ENCODE measurements around the gene PES1. TPM values are rescaled to one million over a fixed set of nuclear protein-coding genes. Genes with fewer than 3 reads are reported as not detected.

The PES1 gene
- total and polyA plus RNA-seq, 2 of the 13 experiments (the other 11 are each of a cell fraction or from before 2014, with no cell fraction given): 65.1 to 94.7 TPM

- DNase-seq (ENCODE audit: low spot score): no peak
- intact Hi-C loops (cut with micrococcal nuclease; ENCODE audit: unreplicated experiment): no loop called here
- in situ Hi-C loops (cut with HindIII; ENCODE audit: extremely low pct_ligation_motif_present, low pct_unique_long_range_greater_than_20kb): no loop called here
- Histone ChIP-seq H2AFZ (ENCODE audit: low read length) (no peak overlapping the region), H3K27ac (ENCODE audit: extremely low read length, insufficient read depth, low read length) (no peak overlapping the region), H3K4me2 (ENCODE audit: low read depth, low read length) (no peak overlapping the region), H3K36me3 (replicated peaks in 1 of 2; ENCODE audit: control insufficient read depth in 1 of 2, insufficient read depth in 2 of 2, low read length in 2 of 2) (no peaks in the 10 kb centered on the region), H3K79me2 (ENCODE audit: insufficient read depth, low read length) (no peaks in the 10 kb centered on the region), H3K9ac (ENCODE audit: insufficient read depth, low read depth, low read length) (no peak overlapping the region), H3K27me3 (ENCODE audit: control insufficient read depth in 1 of 2, insufficient read depth in 2 of 2, low read length in 2 of 2) (no peaks in the 10 kb centered on the region), H3K4me1 (ENCODE audit: insufficient read depth, low read length) (peaks cover 62% of the 10 kb centered on the region), H4K20me1 (ENCODE audit: insufficient read depth, low read length) (no peaks in the 10 kb centered on the region), H3K9me3 (ENCODE audit: low read length) (no peaks in the 10 kb centered on the region), H3K4me3 (replicated peaks in 1 of 3; ENCODE audit: insufficient read depth in 1 of 3, low read depth in 2 of 3, low read length in 3 of 3) (no peak overlapping the region)
- WGBS (ENCODE audit: low lambda C conversion rate): 93% methylated on average over 10 of the region's 10 CpGs
- TF ChIP-seq CCAR2 (optimal IDR thresholded peaks at IDR 0.05; ENCODE audit: low read depth, low read length) (no peak), NR2F2 (IDR thresholded peaks at IDR 0.05; ENCODE audit: borderline replicate concordance, low read depth) (no peak)
- ChIA-PET POLR2A (no interaction called here), CTCF (ENCODE audit: low intra/inter-chr PET ratio, low total read pairs) (no interaction called here)
- no peak for FAIRE-seq
- BruUV-seq (replicated peaks): no TSS peak
- ATAC-seq: no peak
Observed at GRCh38 chr22:30569674-30570202, 22.0 kb downstream of the PES1 start.

- ATAC-seq: no peak
- H3K27ac ChIP-seq (ENCODE audit: extremely low read length, insufficient read depth, low read length): no peak overlapping the region
- DNase-seq (ENCODE audit: low spot score): no peak
- ChIA-PET CTCF (ENCODE audit: low intra/inter-chr PET ratio, low total read pairs) (no interaction called here), POLR2A (interaction anchor here (0.7 kb wide), 1 partner anchor 12 kb away, joined by 5 read pairs; no protein-coding TSS in a partner anchor)
- no peak overlapping the region for H3K4me2 ChIP-seq (ENCODE audit: low read depth, low read length)
- H2AFZ ChIP-seq (ENCODE audit: low read length): no peak overlapping the region
- H3K4me3 ChIP-seq (replicated peaks in 1 of 3; ENCODE audit: insufficient read depth in 1 of 3, low read depth in 2 of 3, low read length in 3 of 3): no peak overlapping the region
- H3K9me3 ChIP-seq (ENCODE audit: low read length): no peaks in the 10 kb centered on the region
- TF ChIP-seq MIER2 (CRISPR knock-in tag; IDR thresholded peaks at IDR 0.05): no peak
- TF ChIP-seq CENPBD1 (CRISPR knock-in tag; IDR thresholded peaks at IDR 0.05; ENCODE audit: borderline replicate concordance, low read depth): no peak
- TF ChIP-seq ZNF616 (CRISPR knock-in tag; IDR thresholded peaks at IDR 0.05; ENCODE audit: low read depth): no peak
- TF ChIP-seq PCBP2 (optimal IDR thresholded peaks at IDR 0.05; ENCODE audit: low read depth, low read length, poor library complexity, severe bottlenecking): no peak
- TF ChIP-seq ZNF687 (CRISPR knock-in tag; IDR thresholded peaks at IDR 0.05): no peak
- TF ChIP-seq PHF5A (CRISPR knock-in tag; IDR thresholded peaks at IDR 0.05; ENCODE audit: low read depth, unreplicated experiment): no peak
- no peak for TF ChIP-seq ZNF18 (CRISPR knock-in tag; IDR thresholded peaks at IDR 0.05; ENCODE audit: insufficient replicate concordance)
- peak; percentile 83 for TF ChIP-seq ZNF12 (CRISPR knock-in tag; IDR thresholded peaks at IDR 0.05)
- intact Hi-C loops (cut with micrococcal nuclease; ENCODE audit: unreplicated experiment) (no loop called here), in situ Hi-C loops (cut with HindIII; ENCODE audit: extremely low pct_ligation_motif_present, low pct_unique_long_range_greater_than_20kb) (no loop called here)
- no peaks in the 10 kb centered on the region for H3K27me3 ChIP-seq (ENCODE audit: control insufficient read depth in 1 of 2, insufficient read depth in 2 of 2, low read length in 2 of 2)
- BruUV-seq (replicated peaks): no TSS peak
- H3K9ac ChIP-seq (ENCODE audit: insufficient read depth, low read depth, low read length): no peak overlapping the region
- no peaks in the 10 kb centered on the region for H4K20me1 ChIP-seq (ENCODE audit: insufficient read depth, low read length)
- WGBS (ENCODE audit: low lambda C conversion rate): 94% methylated on average over 10 of the region's 10 CpGs
- no peaks in the 10 kb centered on the region for H3K79me2 ChIP-seq (ENCODE audit: insufficient read depth, low read length)
- peaks cover 60% of the 10 kb centered on the region for H3K4me1 ChIP-seq (ENCODE audit: insufficient read depth, low read length)
- H3K36me3 ChIP-seq (replicated peaks in 1 of 2; ENCODE audit: control insufficient read depth in 1 of 2, insufficient read depth in 2 of 2, low read length in 2 of 2): no peaks in the 10 kb centered on the region
- FAIRE-seq: no peak
Observed at GRCh38 chr22:30568137-30568805, 23.4 kb downstream of the PES1 start.

Data from HepG2 (cell line).